GM23248 (cell line): ENCODE measurements around the gene AIPL1.

Experiments used
- EZH2 ChIP-seq: fragments of 200-600 bp; sonication (generic); IDR thresholded peaks from 2 replicates; pipeline ENCODE4 v1.6.1; 2018; ENCODE audit warnings: antibody characterized with exemption, mild to moderate bottlenecking; ENCODE audit not compliant: insufficient read depth, poor library complexity, severe bottlenecking
- EZH2phosphoT487 ChIP-seq: fragments of 200-600 bp; sonication (generic); IDR thresholded peaks from 2 replicates; pipeline ENCODE4 v1.6.1; 2018; ENCODE audit warnings: antibody characterized with exemption, moderate library complexity, mild to moderate bottlenecking, low read depth; ENCODE audit not compliant: insufficient read depth

- TF ChIP-seq EZH2 (no peak), EZH2phosphoT487 (no peak)
Observed at GRCh38 chr17:6482105-6482455, 47.2 kb upstream of the AIPL1 start.
